ENCODE measurements around the gene PPME1. TPM values are rescaled to one million over a fixed set of nuclear protein-coding genes. Genes with fewer than 3 reads are reported as not detected.

The PPME1 gene
- total RNA-seq, 1 donor from 2014 or later = 28.3 TPM

DNA sequence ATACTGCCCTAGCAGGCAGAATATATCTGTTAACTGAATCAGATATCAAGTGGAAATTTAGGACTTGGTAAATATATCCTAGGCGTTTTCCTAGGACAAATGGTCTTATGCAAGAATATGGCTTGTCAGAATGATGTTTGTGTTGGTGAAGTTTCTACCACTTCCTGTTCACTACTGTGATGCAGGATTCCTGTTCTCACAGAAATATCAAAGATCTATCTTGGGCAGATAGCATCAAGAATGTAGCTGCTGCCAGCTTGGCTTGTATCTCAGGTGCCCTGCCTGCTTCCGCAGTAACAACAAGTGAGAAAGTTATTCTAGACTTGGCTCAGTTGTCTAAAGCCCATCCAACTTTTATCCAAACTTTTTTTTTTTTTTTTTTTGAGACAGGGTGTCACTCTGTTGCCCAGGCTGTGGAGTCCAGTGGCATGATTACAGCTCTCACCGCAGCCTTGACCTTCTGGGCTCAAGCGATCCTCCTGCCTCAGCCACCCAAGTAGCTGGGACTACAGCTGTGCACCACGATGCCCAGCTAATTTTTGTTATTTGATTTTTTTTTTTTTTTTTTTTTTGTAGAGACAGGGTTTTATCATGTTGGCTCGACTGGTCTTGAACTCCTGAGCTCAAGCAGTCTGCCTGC, 61.3 kb downstream of the PPME1 start:
- no peak for DNase-seq

DNA sequence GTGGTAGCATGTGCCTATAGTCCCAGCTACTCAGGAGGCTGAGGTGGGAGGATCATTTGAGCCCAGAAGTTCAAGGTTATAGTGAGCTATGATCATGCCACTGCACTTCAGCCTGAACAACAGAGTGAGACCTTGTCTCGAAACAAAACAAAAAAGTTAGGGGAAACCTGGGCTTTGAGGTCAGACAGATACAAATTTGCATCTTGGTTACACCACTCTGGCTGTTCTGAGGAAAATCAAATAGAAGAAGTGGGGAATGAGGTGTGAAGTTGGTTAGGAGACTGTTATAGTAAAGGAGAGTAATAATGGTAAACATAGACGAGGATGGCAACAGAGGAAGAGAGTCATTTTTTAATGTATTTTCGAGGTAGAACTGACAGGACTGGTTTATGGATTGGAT, 62.6 kb downstream of the PPME1 start:
- no peak for DNase-seq

DNA sequence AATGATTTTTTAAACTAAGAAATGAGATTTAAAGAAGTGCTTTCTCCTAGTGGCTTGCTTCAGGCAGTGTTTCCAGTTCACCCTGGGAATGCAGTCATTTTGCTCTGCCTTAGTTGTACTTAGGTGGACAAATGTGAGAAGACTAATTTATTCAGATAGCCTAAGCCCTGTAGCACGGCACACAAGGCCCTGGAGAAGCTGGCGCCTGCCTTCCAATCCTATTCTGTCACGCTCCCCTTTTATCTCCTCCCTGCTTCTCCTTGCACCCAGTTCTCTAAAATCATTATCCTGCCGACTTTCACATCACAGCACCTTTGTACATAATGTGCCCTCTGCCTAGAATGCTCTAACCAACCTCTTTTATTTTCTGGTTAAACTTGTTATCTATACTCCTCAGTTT, 64.0 kb downstream of the PPME1 start:
- DNase-seq = no peak

DNA sequence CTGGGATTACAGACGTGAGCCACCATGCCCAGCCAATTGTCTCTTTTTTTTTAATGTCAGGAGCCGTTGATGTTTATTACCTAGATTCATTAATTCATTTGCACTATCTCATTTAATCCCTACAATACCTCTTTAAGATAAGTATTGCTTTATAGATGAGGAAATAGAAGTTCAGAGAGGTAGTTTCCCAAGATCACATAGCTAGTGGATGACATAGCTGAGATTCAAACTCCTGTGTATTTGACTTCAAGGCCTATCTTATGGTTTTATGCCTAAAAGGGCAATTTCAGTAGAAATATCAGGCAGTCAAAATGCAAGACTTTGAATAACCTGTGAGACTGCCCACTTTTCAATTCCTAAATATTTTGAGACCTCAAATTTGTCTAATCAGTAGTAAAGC, 66.5 kb downstream of the PPME1 start:
- no peak for DNase-seq

DNA sequence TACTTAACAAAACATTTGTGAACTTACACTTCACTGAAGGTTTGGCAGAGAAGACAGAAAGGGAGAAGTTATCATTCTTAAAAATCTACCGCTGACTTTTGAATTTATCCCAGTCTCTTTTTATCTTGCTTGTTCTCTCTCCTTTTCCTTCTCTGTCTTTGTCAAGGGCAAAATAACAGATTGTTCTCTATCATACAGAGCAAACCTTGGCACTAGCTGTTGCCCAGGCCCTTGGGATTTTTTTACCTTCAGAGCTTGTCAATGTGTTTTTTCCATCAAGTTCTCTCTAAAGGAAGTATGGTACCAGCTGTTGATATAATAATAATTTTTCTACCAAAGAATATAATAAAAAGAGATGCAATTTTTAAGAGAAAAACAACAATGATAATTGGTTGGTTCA, 67.2 kb downstream of the PPME1 start:
- no peak for DNase-seq

DNA sequence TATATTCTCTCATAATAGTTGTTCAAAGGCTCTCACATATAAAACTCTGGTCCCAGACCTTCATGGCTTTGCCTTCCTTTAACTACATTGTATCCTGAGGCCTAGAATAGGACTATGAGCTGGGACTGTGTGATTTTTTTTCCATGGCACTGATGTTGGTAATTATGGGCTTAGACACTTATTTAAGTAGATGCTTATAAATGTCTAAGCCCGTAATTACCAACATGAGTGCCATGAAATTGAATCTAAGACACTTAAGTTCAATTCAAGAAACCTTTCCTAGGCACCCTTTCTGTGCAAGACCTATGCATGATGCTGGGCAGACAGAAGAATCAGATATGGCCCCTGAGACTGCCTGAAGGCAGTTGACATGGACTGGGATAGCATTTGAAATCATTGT, 77.4 kb downstream of the PPME1 start:
- no peak for DNase-seq

DNA sequence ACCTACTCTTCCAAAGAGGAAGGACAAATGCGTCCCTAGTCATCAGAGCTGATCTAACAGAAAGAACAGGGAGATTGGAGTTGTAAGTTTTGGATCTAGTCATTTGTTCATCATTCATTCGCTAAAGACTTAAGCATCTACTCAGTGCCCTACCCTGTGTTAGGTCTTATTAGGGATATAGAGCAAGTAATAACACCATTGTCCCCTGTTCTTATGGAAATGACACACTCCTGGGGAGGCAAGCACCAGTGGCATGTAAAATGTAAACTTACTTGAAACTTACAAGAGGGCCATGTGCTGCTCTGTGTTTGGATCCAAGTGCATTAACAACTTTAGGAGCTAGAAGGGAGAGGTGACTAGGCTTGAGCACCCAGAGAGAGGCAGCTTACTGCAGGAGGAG, 78.4 kb downstream of the PPME1 start:
- no peak for DNase-seq

DNA sequence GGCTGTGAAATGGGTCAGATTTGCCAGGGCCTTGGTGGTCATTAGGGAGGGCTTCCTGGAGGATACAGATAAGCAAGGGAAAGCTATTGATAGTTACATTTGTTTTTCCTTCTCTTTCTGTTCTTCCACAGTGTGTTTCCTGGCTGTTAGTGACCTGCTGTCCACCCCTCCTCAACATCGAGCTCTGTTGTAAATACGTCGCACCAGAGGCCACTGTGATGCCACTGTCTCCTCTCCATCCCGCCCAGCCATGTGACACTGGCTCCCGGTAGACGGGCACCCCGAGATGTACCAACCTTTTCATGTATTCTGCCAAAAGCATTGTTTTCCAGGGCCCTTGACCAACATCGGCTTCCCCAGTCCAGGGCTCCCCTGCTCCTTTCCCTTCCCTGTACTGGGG, 82.3 kb downstream of the PPME1 start:
- DNase-seq = no peak

DNA sequence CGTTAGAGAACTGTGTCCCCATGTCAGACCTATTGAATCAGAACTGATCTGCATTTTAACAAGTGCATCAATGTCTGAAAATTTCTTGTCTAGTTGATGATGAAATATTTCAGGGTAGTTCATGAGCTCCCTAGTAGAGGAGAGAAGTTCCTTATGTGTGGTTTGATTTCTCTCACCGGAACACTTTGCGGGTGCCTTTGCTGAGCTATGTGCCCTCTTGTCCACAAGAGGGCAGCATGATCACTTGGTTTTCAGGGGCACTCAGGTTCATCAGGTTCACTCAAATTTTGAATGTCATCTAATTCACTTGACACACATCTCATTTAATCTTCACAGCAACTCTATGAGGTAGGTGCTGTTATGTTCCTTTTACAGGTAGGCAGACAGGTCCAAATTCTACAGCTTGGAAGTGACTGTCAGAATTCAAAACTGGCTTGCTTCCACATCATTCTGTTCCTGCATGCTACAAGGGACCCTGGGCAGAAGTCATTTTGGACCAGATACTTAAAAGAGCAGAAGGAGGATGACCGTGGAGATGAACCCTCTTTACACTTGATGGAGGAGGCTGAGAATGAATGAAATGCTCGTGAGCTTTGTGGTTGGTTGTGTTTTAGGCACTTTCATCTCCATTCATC, 84.8 kb downstream of the PPME1 start:
- peak; percentile 50 for DNase-seq

DNA sequence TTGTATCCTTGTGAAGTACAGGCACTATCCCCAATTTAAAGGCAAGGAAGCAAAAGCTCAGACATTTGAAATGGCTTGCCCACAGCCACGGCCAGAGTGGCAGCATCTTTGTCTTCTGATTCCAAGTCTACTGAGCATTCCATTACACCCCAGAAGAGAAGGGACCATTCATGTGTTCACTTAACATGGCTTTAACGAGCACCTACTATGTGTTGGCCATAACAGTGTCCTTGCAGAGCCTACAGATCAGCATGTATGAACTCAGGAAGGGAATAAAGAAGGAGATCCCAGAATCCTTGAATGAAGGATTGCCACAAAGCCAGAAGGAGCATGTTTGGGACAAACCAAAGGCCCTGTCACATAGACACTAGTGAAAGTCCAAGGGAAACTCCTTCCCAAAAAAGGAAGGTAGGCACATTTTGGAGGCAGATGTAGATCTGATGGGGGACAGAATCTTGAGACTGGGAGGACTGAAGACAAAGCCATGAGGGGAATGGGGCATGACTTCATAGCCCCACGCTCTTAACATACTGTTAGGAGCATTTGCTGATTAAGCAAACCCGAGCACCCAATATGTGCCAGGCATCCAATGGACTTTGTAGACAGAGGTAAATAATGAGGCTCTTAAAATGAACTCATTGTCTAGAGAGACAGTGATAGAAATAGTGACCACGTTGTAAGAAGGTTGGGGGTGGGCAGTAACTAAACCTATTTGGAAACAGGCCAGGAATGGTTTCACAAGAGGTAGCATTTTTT, 85.5 kb downstream of the PPME1 start:
- no peak for DNase-seq

DNA sequence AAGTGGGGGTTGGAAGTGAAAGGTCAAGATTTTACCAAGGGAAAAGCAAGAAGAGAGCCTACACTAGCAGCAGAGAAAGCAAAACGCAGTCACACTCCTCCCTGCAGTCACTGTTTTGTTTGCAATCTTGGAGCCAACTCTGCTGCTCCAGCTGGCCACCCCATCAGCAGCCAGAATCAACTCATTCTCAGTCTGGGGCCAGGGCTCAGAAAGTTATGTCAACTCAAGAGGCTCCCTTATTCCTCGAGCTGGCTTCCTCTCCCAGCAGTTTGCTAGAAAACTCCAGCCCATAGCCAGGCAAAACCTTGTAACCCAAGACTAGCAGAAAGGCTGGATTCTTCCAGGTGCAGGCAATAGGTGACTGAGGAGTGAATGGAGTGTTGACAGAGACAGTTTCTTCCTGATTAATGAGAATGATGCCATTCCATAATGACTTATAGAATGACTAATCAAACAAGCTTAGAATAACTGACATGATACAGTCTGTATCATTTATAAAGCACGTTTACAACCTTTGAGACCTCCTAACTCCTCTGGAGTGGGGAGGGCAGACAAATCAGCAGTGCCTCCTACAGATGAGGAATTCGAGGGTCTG, 87.0 kb downstream of the PPME1 start:
- peak; percentile 63 for DNase-seq

DNA sequence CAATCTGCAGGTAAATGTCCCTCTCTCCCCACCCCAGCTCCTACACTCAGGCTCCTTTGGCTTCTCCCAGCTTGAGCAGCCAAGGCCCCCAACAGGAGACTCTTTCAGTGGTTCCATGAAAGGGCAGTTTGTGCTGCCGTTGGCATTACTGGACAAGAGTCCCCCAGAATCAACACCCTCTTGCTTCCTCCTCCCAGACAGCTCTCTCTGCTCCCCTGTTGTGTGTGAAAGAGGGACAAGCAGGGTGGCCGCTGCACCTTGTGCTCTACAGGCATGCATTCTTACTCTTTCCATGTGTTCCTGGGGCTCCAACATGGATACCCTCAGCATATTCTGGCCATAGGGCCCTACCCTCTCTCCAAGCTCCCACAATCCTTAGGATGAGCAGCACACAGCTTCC, 91.6 kb downstream of the PPME1 start:
- DNase-seq = no peak

DNA sequence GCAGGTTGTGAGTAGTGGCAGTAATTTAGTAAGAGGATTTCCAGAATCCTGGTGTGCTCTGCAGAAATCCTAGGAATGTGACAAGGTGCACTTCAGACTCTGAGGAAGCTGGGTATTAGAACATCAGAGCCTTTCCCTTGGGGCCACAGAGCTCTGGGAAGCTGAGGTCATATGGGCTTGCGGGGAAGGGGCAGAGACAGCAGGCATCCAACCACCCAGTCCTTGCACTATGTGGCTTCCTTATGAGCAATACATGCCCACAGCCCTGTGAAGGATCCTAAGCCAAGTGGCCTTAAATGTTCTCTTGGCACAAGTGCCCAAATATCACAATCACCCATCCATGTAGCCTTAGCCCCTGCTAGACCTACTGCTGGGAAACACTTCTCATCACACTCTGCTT, 94.2 kb downstream of the PPME1 start:
- no peak for DNase-seq

DNA sequence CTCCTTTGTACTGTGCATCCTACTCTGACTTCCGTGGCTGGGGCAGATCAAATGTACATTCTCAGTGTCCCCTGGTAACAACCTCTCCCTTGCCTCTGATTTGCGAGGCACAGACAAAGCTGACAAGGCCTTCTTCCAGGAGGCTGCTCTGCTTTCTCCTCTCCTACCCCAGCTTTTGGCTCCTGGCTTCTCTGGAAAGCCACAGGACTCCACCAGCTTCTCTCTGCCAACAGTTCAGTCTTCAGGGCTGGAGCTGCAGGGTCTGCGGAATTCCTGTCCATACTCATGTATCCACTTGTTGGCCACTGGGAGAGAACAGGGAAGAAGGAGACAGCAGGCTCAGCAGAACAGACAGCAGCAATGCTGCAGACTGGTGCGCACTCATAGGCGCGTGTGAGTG, 95.9 kb downstream of the PPME1 start:
- DNase-seq = no peak

DNA sequence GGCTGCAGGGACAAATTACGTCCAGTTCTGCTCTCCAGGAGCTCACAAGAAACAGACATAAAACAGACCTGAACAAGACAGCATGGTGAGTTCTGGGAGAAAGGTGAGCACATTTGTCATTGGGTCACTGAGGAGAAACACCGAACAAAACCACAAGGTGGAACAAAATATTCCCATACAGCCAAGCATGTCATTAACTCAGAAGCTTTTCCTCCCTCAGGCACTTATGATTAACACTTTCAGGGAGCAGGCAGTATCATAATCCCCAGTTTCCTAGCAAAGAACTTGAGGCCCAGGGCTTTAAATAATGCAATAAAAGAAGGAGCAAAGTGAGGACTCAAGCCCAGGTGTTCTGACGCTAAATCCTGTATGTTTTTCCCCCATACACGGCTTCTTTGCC, 97.4 kb downstream of the PPME1 start:
- DNase-seq = no peak

DNA sequence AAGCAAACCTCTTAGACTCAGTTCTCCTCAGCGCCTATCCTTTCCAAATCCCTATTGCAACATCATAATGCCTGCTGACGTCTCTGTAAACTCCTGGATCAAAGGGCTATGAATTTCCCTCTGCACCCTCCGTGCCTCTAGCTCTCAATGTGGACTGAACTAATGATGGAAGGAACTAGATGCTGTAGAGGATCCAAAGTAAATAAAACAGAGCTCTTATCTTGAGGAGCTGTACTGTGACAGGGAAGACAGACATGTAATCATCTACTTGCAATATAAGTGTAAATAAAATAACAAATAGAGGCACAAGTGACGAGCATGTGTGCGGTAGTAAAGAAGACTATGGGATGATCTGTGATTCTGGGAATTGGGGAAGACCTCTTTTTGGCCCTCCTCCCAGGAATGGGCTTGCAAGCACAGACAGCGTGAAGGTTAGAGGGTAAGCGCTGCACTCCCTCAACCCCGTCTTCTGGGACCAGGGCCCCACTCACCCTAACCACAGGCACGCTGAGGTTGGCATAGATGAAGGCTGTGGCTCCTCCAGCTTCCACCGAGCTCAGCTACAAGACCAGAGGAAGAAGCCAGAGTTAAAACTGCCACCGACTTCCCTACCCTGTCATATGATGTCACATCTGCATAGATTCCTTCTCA, 98.2 kb downstream of the PPME1 start:
- DNase-seq = no peak

DNA sequence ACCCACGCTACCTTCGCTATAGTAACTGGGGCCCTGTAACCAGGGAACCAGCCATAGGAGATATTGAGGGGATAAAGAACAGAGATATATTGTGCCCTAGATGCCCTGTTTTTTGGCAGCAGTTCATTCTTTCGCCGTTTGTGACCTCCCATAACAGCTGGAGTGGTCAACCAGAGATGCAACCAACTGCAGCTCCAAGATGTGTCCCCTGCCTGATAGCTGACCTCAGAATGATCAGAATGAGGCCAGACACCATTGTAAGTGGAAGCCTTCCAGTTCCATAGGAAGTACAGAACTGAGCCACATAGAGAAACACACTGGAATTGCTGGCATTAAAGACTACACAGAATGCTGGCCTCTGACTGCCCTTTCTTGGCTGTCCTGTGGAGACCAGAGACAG, 101.2 kb downstream of the PPME1 start:
- no peak for DNase-seq

DNA sequence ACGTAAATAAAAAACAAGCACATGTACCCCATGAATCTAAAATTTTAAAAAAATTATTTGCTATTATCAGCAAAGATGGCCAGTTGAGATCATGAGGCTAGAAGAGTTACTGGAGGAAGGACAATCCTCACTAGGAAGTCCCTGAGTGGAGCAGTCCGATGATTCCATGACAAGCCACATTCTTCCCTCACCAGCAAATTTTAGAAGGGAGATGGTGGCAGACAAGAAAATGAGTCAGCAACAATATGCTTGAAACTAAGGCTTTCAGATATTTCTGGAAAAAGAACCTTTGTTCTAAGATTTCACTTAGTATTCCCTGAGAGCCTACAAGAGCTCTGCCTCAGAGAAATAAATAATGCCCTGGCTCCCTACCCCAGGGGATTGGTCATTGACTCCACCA, 105.5 kb downstream of the PPME1 start:
- DNase-seq = no peak

DNA sequence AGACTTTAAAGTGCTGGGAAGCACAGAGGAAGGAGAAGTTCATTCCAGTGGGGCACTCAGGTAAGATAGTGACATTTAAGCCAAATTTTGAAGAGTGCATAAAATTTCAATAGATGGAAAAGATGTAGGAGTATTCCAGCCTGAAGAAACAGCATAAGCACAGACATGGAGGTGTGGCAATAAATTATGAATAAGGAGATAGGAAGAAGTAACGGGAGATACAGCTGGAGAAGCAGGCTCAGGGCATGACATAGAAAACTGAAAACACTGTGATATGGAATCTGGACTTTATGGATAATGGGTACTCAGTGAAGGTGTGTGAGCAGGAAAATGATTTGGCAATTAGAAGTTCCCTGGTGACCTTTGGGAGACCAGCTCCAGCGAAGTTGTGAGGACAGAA, 107.0 kb downstream of the PPME1 start:
- DNase-seq = no peak

DNA sequence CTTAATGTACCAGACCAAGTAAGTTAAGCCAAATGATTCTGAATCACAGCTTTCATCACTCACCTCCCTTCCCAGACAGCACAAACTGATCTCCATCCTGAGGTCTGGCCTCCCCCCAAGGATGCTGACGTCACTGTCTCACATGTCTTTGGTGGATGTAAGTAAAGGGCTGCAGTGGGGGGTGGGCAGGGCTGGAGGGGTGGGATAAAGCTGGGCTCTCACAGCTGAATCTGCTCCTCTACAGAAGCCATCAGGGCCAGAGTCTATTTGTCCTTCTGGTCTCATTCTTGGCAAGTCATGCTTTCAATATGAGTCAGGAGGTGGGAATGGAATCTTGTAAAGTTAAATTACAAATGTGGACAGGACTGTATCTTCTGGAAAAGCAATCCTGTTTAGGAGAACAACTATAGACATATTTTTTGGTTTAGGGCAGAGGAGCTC, 107.7 kb downstream of the PPME1 start:
- no peak for DNase-seq

DNA sequence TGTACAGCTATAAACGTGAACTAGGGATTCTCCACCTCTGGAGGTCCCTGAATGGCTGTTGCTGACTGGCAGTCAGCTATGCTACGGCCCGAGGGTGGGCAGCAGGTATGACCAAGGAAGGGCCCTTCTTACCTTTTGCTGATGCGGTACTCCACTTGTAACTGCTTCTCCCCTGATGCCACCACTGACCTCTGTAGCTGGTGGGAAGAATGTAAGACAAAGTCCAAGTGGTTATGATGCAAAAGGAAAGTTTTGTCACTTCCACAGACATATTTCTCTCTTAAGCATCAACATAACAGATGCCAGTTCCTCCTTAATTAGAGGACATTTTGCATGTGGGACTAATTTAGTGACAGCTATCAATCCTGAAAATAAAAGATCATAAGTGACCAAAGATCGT, 108.2 kb downstream of the PPME1 start:
- DNase-seq = no peak

DNA sequence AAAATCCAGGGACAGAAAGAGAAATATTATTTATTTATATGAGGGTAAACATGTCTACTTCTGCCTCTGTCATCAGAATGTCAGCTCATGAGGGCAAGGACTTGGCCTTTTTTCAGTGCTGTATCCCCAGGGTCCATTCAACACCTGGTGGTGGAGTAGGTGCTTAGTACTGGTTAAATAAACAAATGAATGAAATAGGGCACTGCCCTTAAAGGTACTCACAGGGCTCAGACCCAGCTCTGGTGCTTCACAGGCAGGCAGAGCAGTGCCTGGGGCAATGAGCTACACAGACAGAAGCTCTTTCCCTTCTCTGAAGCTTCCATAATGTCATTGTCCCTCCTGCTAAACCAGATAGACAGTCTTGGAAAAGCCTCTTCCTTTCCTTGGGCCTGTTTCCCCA, 109.4 kb downstream of the PPME1 start:
- no peak for DNase-seq

DNA sequence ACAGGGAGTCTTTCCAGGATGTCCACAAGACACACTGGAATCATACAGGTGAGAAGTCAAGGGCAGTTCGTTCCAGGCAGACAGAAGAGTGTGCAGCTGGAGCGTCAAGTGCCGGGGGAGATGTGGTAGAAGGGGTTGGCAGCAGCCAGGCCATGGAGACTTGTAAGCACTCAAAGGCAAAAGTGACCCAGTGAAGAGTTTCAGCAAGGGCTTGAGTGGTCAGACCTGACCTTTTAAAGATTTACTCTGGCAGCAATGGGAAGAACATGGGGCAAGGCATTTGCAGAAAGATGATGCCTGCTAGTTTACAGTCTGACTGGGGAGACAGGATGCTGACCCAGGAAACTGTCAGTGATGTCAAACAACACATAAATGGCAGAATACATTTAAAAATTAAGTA, 111.3 kb downstream of the PPME1 start:
- no peak for DNase-seq
